T47D (cell line): ENCODE results near the gene TMEM123.
"Not testable (repeated sequence)": the region's sequence is repeated elsewhere in the genome, so short reads cannot be mapped to it uniquely, and the experiment has no call there.

Source experiments
- DNase-seq, 2 experiments: peaks; one replicate each; pipeline versions ENCODE4 v3.0.0 to v3.0.0-alpha.2; 2011 to 2012; ENCODE audit warnings: low read depth in 1 of 2, low spot score in 1 of 2
- JUND ChIP-seq: IDR thresholded peaks from 2 replicates; pipeline ENCODE4 v1.6.1; 2012; ENCODE audit warnings: low read depth
- in situ Hi-C: cut with HindIII; loops from 2 replicates; pipeline ENCODE4 v1.10.0; 2016; ENCODE audit warnings: low sequenced_read_pairs, low pct_unique_long_range_greater_than_20kb

Gene TMEM123

GRCh38 chr11:102387043-102387781 lies 65.4 kb downstream of the TMEM123 start:
- no peak for DNase-seq
- in situ Hi-C loops = no loop called here
- TF ChIP-seq JUND = no peak

- in situ Hi-C loops = no loop called here
- DNase-seq = no peak
- no peak for TF ChIP-seq JUND
These were observed 66.3 kb downstream of the TMEM123 start for GRCh38 chr11:102386136-102386734.

GRCh38 chr11:102385085-102386007 lies 67.2 kb downstream of the TMEM123 start:
- in situ Hi-C loops = no loop called here
- TF ChIP-seq JUND = no peak
- DNase-seq = no peak

- TF ChIP-seq JUND = no peak
- no peak for DNase-seq
- in situ Hi-C loops = no loop called here
These were observed 68.0 kb downstream of the TMEM123 start for GRCh38 chr11:102384419-102385079.

GRCh38 chr11:102383839-102384238 lies 68.7 kb downstream of the TMEM123 start:
- no peak for DNase-seq
- in situ Hi-C loops = no loop called here
- TF ChIP-seq JUND = no peak

GRCh38 chr11:102382384-102382783 lies 70.2 kb downstream of the TMEM123 start:
- DNase-seq = no peak
- no peak for TF ChIP-seq JUND
- in situ Hi-C loops = no loop called here

GRCh38 chr11:102378818-102379217 lies 73.7 kb downstream of the TMEM123 start:
- no peak for TF ChIP-seq JUND
- in situ Hi-C loops = no loop called here
- DNase-seq = no peak

- no peak for TF ChIP-seq JUND
- in situ Hi-C loops = no loop called here
- DNase-seq = no peak
These were observed 74.7 kb downstream of the TMEM123 start for GRCh38 chr11:102377891-102378290.

GRCh38 chr11:102375720-102376399 lies 76.7 kb downstream of the TMEM123 start:
- DNase-seq = no peak
- TF ChIP-seq JUND = no peak
- in situ Hi-C loops = no loop called here

GRCh38 chr11:102374633-102375424 lies 77.7 kb downstream of the TMEM123 start:
- DNase-seq = peak; percentile 50 to 89
- in situ Hi-C loops = not testable (repeated sequence)

GRCh38 chr11:102368472-102368871 lies 84.1 kb downstream of the TMEM123 start:
- DNase-seq = no peak
- in situ Hi-C loops = no loop called here
- TF ChIP-seq JUND = no peak
